GM12891 (cell line): ENCODE data around the gene DHTKD1.
"Not testable (repeated sequence)": the region's sequence is repeated elsewhere in the genome, so short reads cannot be mapped to it uniquely, and the experiment has no call there.

Experiments used
- DNase-seq: peaks from one replicate; pipeline ENCODE4 v3.0.0; 2011; ENCODE audit warnings: low spot score; ENCODE audit not compliant: insufficient read length
- FAIRE-seq: peaks from 2 replicates; lab custom pipeline; 2011; peaks lifted over from hg19 to GRCh38; lab: Jason Lieb, UNC
- PAX5 ChIP-seq: IDR thresholded peaks from 2 replicates; pipeline ENCODE4 v1.6.1; 2011; ENCODE audit warnings: low read length, moderate library complexity, mild to moderate bottlenecking; ENCODE audit not compliant: insufficient read depth, severe bottlenecking
- POLR2A ChIP-seq: IDR thresholded peaks from 2 replicates; pipeline ENCODE4 v1.6.1; 2011; ENCODE audit warnings: low read depth, low read length, control low read depth
- POLR2AphosphoS5 ChIP-seq: IDR thresholded peaks from 2 replicates; pipeline ENCODE4 v1.6.1; 2011; ENCODE audit warnings: low read depth, low read length, control low read depth
- POU2F2 ChIP-seq: IDR thresholded peaks from 2 replicates; pipeline ENCODE4 v1.6.1; 2011; ENCODE audit warnings: low read depth, mild to moderate bottlenecking, control low read depth, low read length, moderate library complexity
- SPI1 ChIP-seq: IDR thresholded peaks from 2 replicates; pipeline ENCODE4 v1.6.1; 2011; ENCODE audit warnings: low read depth, low read length, control low read depth
- TAF1 ChIP-seq: IDR thresholded peaks from 2 replicates; pipeline ENCODE4 v1.6.1; 2011; ENCODE audit warnings: low read depth, low read length, control low read depth

Gene DHTKD1

DNA sequence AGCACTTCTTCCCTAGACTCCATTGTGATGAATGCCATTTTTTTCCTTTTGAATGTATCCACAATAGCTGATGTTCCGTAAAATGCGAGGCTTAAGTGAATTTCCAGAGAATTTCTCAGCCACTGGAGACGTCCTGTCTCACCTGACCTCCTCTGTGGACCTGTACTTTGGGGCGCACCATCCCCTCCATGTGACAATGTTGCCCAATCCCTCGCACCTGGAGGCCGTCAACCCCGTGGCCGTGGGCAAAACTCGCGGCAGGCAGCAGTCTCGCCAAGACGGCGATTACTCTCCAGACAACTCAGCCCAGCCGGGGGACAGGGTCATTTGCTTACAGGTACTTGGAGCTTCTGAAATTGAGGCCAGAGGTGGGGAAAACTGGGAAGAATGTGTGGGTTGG lies 20.2 kb downstream of the DHTKD1 start:
- TF ChIP-seq TAF1 (no peak), POU2F2 (no peak), PAX5 (no peak), POLR2A (no peak), SPI1 (no peak), POLR2AphosphoS5 (no peak)
- no peak for DNase-seq
- FAIRE-seq = no peak

DNA sequence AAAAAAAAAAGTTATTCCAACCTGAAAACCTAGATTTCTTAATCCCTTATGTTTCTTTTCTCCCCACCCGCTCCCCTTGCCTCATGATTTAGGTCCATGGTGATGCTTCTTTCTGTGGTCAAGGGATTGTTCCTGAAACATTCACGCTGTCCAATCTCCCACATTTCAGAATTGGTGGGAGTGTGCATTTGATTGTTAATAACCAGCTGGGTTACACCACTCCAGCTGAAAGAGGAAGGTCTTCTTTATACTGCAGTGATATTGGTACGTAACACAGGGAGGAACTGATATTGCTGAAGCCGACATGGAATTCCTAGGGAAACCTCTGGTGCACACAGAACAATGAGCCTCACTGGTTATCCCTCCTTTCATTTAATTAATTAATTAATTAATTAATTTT lies 22.7 kb downstream of the DHTKD1 start:
- DNase-seq = no peak
- FAIRE-seq = no peak
- TF ChIP-seq POLR2A (no peak), TAF1 (no peak), PAX5 (no peak), SPI1 (no peak), POLR2AphosphoS5 (no peak), POU2F2 (no peak)

DNA sequence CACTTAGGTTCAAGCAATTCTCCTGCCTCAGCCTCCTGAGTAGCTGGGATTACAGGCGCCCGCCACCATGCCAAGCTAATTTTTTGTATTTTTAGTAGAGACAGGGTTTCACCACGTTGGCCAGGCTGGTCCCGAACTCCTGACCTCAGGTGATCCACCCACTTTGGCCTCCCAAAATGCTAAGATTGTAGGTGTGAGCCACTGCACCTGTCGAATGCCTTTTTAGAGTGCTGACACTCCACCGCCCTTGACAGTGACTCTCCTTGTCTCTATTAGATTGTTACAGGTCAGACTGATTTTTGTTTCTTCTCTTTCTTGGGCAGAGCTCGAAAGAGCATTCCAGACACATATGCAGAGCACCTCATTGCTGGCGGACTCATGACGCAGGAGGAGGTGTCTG lies 28.6 kb downstream of the DHTKD1 start:
- FAIRE-seq, DNase-seq: not testable (repeated sequence)

DNA sequence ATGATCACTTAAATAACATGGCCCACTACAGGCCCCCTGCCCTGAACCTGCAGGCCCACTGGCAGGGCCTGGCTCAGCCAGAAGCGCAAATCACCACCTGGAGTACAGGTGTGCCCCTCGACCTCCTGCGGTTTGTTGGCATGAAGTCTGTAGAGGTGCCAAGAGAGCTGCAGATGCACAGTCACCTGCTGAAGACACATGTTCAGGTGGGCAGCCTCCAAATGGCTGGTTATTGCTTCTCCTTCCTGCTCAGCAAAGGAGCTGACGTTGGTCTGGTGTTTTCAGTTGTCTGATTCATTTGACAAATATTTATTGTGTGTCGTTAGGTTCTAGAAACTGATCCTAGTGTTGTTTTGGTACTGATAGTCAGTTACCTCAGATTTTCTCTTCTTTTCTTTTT lies 29.0 kb downstream of the DHTKD1 start:
- TF ChIP-seq POLR2A (no peak), TAF1 (no peak), POLR2AphosphoS5 (no peak), PAX5 (no peak)
- no peak for DNase-seq
- no peak for FAIRE-seq

DNA sequence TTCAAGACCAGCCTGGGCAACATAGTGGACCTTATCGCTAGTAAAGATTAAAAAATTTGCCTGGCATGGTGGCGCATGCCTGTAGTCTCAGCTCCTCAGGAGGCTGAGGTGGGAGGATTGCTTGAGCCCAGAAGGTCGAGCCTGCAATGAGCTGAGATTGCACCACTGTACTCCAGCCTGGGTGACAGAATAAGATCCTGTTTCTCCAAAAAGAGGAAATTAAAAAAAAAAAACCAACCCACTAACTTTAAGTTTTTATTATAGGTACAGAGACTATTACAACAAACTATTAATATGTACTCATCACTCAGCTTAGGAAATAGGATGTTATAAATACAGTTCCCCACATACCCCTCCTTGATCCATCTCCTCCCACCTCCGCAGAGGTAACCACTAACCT lies 30.2 kb downstream of the DHTKD1 start:
- DNase-seq (no peak), FAIRE-seq (no peak)
- TF ChIP-seq POU2F2 (no peak), POLR2AphosphoS5 (no peak), POLR2A (no peak), PAX5 (no peak), SPI1 (no peak), TAF1 (no peak)

DNA sequence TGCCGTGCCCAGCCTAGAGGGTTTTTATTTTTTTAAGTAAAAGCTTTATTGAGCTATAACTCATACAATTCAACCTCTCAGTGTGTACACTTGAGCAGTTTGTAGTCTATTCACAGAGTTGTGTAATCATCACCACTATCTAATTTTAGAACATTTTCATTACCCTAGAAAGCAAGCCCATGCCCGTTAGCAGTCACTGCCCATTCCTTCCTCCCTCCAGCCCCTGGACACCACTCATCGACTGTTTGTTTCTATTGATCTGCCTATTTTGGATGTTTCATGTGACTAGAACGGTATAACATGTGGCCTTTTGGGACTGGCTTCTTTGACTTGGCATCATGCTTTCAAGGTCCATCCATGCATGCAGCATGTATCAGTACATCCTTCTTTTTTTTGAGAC lies 35.0 kb downstream of the DHTKD1 start:
- no peak for TF ChIP-seq POLR2A
- TF ChIP-seq TAF1 = no peak
- TF ChIP-seq POLR2AphosphoS5 = no peak
- TF ChIP-seq PAX5 = no peak
- no peak for TF ChIP-seq SPI1
- no peak for TF ChIP-seq POU2F2
- DNase-seq (no peak), FAIRE-seq (no peak)

DNA sequence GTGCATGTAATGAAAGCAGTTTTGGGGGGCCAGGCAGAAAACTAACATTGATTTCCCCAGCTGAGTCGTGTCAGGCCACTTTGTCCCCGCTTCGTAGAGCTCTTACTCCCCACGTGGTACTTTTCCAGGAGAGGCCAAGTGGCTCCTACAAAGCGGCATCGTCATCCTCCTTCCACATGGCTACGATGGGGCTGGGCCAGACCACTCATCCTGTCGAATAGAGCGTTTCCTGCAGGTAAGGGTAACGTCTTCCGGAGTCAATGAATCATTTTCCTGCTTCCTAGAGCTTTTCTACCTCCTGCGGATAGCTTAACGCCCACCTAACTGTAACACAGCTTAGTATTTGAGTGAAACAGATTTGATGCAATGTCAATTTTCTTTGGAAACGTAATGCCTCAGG lies 39.0 kb downstream of the DHTKD1 start:
- FAIRE-seq (no peak), DNase-seq (no peak)
- TF ChIP-seq POLR2A (no peak), POLR2AphosphoS5 (no peak), PAX5 (no peak), POU2F2 (no peak), TAF1 (no peak), SPI1 (no peak)

DNA sequence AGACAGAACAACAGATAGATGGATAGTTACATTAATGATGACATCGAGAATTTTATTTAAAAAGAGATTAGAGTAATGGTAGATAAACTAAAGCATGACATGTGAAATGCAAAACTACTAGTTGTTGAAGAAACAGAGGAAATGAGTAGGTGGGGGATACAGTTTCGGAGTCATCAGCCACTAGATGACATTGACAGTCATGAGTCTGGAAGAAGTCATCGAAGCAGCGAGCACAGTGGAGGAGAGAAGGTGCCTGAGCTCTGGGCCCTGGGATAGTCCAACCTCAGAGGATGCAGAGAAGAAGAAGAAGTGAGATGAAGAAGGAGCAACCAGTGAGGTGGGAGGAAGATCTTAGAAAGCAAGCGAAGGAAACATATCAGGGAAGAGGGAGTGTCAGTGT lies 40.5 kb downstream of the DHTKD1 start:
- TF ChIP-seq PAX5 (no peak), SPI1 (no peak), TAF1 (no peak), POLR2AphosphoS5 (no peak), POU2F2 (no peak), POLR2A (no peak)
- DNase-seq = no peak
- no peak for FAIRE-seq

DNA sequence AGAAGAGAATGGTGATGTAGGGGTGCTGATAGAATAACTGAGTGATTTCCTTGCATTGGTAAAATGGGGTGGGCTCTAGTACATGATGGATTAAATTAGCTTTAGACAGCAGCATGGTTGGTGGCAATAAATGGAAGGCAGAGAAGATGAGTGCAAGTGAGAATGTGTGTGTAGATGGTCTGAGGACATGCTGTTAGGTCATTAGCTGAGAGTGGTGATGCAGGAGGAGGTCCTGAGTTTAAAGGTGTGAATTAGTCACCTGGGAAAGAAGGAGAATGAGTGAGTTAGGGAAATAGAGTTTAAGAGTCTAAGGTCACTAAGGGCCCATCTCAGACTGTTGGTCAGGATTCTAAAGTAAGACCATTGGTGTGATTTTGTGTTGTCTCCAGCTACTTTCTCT lies 42.8 kb downstream of the DHTKD1 start:
- TF ChIP-seq PAX5 = no peak
- TF ChIP-seq POLR2AphosphoS5 = no peak
- TF ChIP-seq SPI1 = no peak
- no peak for TF ChIP-seq TAF1
- TF ChIP-seq POLR2A = no peak
- TF ChIP-seq POU2F2 = no peak
- FAIRE-seq = peak; percentile 35
- DNase-seq = no peak

DNA sequence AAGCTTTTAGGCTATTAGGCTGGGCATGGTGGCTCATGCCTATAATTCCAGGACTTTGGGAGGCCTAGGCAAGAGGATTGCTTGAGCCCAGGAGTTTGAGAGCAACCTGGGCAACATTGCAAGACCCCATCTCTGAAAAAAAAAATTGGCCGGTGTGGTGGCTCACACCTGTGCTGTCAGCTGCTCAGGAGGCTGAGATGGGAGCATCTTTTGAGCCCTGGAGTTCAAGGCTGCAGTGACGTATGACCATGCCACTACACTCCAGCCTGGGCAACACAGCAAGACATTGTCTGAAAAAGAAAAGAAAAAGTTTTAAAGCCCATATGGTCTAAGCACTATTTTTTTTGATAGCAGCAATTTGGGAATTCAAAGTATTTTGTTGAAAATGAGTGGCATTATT lies 44.9 kb downstream of the DHTKD1 start:
- TF ChIP-seq TAF1 (no peak), SPI1 (no peak), POLR2A (no peak), PAX5 (no peak), POU2F2 (no peak), POLR2AphosphoS5 (no peak)
- no peak for FAIRE-seq
- no peak for DNase-seq

DNA sequence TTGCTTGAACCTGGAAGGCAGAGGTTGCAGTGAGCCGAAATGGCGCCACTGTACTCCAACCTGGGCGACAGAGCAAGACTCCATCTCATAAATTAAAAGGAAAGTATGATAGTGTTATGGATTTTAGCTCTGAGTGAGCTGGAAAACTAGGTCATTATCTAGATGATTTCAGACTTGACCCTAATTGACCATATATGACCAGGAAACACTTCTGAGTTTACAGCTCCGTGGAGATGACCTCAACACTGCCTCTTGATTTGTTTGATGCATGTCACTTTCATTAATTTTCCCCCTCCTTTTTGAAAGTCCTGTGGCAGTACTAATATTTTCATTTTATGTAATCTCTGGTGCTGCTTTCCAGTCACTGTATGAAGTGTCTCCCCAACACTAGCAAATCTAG lies 52.9 kb downstream of the DHTKD1 start:
- DNase-seq = no peak
- no peak for TF ChIP-seq POLR2A
- TF ChIP-seq POLR2AphosphoS5 = no peak
- no peak for TF ChIP-seq SPI1
- TF ChIP-seq TAF1 = no peak
- TF ChIP-seq PAX5 = no peak
- no peak for TF ChIP-seq POU2F2
- peak; percentile 48 for FAIRE-seq
